GM21576 (cell line): ENCODE measurements around the gene MND1.
"Not testable (repeated sequence)": the region's sequence is repeated elsewhere in the genome, so short reads cannot be mapped to it uniquely, and the experiment has no call there.

Experiments used
- ATAC-seq: cut with Tn5 transposase; IDR thresholded peaks from one replicate; pipeline ENCODE4 v1.9.1; 2021; ENCODE audit warnings: mild to moderate bottlenecking, moderate library complexity; ENCODE audit not compliant: unreplicated experiment

Gene MND1

DNA sequence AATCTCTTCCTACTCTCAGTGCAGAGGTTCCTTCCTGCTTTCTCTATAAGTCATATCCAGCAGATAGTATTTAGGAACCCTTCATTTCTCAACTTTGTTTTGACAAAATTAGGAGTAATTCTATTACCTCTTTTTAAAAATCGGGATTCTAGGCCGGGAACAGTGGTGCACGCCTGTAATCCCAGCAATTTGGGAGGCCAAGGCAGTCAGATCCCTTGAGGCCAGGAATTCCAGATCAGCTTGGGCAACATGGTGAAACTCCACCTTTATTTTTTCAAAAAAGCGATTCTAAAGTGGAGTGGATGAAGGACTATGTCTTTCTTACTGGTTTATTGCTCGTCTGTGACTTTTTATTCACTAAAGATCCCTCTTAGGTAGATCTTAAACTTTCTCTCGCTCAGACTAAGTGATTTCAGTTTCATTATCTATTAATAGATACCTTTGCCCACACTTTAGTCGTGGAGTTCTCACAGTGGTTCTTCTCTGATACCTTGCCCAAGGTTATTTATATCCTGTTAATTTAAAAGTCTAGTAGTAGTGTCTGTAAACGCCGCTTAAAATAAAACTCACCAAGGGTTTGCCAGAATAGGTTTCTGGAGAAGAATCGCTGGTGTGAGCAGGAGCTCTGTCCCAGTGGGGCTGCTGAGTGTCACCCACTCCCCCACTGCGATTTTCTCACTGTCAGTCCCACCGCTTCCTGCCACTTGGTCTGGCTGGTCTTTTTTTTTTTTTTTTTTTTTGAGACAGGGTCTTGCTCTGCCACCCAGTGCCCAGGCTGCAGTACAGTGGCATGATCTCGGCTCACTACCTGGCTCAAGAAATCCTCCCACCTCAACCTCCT, 94.6 kb downstream of the MND1 start:
- peak; percentile 76 for ATAC-seq

DNA sequence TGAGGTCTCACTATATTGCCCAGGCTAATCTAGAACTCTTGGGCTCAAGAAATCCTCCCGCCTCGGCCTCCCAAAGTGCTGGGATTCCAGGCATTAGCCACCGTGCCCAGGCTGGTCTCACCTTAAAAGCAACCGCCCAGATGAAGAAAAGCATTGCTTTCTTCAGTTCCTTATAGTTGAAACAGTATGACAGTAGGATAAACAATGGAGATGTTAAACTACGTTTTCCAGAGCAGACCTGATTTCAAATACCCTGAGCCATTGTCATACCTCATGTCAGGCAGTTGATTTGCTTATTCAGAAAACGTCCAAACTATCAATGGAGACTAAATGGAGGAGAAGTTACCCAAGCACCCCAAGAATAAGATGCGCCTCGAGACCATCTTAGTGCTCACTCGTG, 95.3 kb downstream of the MND1 start:
- peak; percentile 7 for ATAC-seq

DNA sequence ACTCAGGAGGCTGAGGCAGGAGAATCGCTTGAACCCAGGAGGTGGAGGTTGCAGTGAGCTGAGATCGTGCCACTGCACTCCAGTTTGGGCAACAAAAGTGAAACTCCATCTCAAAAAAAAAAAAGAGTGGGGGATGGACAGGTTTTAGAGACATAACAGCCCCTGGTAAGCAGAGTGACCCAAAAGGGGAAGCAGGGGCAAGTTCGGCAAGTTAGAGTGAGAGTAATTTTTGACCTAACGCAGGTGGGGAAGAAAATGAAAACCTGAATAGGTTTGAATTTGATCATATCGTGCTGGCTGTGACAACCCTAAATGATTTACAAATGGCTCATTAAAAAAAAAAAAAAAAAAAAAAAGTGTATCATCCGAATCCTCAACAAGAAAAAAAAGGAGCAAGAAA, 96.0 kb downstream of the MND1 start:
- no peak for ATAC-seq

DNA sequence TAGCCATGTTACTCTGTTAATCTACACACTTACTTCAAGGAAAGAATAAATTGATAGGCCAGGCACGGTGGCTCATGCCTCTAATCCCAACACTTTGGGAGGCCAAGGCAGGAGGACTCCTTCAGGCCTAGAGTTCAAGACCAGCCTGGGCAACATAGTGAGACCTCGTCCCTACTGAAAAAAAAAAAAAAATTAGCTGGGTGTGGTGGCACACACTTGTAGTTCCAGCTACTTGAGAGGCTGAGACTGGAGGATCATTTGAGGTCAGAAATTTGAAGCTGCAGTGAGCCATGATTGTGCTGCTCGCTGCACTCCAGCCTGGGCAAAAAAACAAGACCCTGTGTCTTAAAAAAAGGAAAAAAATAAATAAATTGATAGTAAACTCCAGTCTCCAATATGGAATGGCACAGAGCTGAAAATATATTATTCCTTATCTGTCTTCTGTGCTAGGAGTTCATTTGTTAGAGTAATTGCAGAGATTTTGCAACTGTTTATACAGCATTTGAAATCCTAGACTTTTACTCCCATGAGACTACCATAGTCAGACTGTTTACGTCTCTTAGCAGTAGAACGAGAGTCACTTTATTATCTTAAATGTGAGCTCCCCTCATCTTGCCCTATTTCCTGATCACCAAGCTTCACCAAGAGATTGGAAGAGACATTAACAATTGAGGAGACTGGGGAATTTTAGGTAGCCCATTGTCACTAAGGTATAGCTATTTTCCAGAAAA, 102.9 kb downstream of the MND1 start:
- ATAC-seq, result no peak

DNA sequence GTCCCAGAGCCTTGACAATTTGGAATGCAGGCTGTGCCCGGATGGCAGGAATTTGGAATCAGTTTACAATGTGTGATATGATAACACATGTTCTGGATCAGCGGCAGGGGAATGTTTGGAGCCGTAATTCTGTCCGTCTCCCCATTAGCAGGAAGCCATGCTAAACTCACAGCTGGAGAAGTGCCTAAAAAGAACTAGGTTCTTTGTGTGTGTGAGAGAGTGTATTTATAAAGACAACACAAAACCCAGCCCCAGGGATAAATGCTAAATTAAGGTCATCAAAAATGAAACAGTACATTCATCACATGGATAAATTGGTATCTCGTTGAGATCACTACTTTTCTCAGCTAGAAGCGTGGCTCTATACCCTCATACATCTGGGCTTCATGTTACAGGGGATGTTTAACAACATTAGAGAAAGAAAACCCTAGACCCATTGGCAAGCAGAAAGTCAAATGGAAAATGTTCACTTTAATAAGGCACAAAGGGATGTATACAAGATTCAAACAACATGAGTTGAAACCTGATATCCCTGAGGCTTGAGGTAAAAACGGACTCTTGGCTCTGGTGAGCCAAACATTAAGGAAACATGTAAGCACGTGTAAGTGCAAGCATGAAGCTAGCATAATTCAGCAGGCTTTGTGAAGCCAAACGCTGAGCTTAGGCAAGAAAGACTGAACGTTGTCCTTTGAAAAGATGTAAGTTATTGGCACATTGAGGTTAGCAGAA, 103.7 kb downstream of the MND1 start:
- no peak for ATAC-seq

DNA sequence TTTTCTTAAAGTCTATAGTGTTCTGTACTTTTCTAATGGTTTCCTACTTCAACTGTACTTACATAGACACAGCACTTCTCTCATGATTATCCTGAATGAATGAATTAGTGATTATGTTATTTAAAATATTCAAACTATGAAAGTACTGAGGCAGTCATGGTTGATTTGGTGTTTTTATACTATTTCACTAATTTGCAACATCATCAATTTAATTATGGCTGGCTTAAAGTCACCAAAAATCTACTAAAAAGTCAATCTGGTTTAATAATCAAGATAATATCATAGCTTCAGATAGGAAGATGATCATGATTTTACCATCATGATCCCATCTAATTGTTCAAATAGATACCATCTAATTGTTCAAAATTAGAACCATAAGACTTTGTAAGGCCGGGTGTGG, 104.8 kb downstream of the MND1 start:
- ATAC-seq, result no peak

DNA sequence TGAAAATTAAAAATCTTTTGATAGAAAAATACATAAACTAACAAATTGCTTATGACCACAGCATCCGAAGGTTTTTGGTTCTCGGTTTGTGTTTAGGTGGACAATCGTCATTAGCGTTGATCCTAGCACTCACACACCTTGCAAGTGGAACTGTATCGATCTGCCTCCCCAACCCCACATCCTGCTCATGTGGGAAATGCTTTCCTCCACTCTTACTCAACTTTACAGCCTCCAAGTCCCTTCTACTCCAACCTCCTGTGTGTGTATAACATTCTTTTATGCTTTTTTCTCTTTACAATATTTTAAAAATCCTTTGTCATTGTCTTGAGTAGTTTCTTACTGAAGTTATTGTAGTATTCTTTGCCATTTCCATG, 106.0 kb downstream of the MND1 start:
- peak; percentile 34 for ATAC-seq

DNA sequence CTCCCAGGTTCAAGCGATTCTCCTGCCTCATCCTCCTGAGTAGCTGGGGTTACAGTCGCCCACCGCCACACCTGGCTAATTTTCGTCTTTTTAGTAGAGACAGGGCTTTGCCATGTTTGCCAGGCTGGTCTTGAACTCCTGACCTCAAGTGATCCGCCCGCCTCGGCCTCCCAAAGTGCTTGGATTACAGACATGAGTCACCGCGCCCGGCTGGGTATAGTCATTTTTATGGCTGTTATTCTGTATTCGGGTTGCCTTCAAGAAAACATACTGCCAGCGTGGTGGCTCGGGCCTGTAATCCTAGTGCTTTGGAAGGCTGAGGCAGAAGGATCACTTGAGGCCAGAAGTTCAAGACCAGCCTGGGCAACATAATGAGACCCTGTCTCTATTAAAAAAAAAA, 106.7 kb downstream of the MND1 start:
- not testable (repeated sequence) for ATAC-seq

DNA sequence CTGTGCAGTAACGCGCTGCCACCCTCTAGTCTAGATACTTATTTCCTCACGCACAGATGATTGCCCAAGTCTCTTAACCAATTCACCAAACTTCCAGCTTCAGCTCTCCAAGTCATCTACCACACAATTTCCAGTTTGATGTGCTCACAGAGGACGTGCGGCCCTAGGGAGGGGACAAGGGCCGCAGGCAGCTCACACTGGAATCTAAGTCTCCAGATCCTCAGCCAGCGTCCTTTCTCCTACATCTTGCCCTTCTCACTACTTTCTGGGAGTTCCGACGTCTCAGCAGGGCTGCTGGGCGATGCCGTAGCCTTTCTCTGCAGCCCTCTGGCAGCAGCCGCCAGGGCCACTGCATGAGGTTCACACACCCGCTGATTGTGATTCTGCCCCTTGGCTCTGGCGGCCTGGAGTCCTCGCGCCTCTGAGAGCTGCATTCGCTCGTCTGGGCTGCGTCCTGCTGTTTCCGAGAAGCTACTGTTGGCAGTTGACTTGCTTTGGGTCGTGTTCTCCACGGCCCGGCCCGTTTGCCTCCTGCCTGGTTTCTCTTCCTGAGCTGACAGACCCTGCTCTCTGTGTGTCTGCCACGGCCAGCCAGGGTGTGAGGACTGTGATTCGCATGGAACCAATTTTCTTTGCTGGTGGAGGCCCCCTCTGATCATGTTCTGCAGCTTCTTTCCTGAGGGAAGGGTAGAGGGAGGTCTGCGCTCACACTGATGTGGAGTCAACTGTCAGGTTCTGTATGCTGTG, 107.6 kb downstream of the MND1 start:
- no peak for ATAC-seq

DNA sequence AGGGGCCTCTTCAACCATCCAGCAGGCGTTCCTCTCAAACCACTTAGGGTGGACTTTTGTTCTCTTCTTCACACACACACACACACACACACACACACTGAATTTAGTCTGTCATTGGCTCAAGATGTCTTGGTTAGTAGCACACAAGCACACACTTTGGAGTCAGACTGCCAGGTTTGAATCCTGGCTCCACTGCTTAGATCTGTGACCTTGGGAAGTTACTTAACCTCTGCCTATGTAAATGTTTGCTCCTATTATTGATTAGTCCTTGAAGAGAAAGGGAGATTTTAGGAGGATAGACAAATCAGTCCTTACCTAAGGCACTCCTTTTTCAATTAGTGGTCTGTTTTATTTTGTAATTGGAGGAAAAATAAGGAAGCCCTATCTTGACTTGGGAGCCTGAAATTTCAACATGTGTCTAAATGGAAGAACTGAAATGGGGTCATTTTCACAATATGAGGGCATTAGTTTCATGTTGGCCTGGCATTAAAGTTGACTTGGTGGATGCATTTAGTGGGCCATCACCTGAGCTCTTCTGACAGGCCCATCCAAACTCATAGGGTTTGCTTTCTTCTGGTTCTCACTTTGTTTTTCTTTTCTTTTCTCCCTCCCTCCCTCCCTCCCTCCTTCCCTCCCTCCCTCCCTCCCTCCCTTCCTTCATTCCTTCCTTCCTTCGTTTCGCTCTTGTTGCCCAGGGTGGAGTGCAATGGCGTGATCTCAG, 108.3 kb downstream of the MND1 start:
- ATAC-seq, result no peak

DNA sequence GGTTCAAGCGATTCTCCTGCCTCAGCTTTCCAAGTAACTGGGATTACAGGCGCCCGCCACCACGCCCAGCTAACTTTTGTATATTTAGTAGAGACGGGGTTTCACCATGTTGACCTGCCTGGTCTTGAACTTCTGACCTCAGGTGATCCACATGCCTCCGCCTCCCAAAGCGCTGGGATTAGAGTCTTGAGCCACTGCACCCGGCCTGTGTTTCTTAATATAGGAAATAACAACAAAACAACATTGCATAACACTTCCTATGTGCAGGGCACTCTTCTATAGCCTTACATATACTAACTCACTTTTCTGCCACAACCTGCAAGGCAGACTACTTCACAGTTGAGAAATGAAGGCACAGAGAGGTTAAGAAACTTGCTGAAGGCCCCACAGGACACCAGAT, 108.9 kb downstream of the MND1 start:
- ATAC-seq, result no peak

DNA sequence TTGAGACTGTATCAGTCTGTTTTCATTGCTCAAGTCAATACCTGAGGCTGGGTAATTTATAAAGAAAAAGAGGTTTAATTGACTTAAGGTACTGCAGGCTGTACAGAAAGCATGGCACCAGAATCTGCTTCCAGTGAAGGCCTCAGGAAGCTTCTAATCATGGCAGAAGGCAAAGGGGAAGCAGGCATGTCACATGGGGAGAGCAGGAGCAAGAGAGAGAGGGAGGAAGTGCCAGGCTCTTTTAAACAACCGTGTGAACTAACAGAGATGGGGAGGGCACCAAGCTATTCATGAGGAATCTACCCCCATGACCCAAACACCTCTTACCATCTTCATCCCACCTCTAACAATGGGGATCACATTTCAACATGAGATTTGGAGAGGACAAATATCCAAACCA, 114.5 kb downstream of the MND1 start:
- ATAC-seq, result no peak

DNA sequence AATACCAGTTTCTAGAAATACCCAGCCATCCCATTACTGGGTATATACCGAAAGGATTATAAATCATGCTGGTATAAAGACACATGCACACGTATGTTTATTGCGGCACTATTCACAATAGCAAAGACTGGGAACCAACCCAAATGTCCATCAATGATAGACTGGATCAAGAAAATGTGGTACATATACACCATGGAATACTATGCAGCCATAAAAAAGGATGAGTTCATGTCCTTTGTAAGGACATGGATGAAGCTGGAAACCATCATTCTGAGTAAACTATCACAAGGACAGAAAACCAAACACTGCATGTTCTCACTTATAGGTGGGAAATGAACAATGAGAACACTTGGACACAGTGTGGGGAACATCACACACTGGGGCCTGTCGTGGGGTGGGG, 117.1 kb downstream of the MND1 start:
- not testable (repeated sequence) for ATAC-seq

DNA sequence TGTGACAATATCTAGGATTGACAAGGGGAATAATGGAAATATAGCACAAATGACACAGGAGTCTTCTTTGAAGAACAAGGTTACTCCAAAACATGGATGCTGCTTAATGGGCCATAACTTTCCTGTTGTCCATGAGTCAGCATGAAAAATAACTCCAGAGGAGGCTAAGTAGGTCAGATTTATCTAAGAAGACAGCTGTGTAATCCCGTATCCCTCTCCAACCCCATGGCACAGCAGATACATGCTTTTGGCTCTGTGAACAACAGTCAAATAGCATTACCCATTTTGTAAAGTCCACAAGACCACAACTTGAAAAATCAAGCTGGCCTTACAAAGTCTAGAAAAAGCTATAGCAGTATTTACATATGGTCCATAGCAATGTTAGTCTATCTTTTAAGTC, 119.6 kb downstream of the MND1 start:
- no peak for ATAC-seq
